SK-N-SH treated with all-trans-retinoic acid at 6 μM for 48 hours (cell line): ENCODE results near the gene PRDM5.

Experiments used
- ARNTL ChIP-seq: fragments of 450-650 bp; formaldehyde crosslinking; IDR thresholded peaks from 2 replicates; pipeline ENCODE4 v1.5.0; 2020; ENCODE audit warnings: low read depth, mild to moderate bottlenecking, moderate library complexity, borderline replicate concordance
- GLIS3 ChIP-seq: fragments of 250-450 bp; sonication (Bioruptor Pico); IDR thresholded peaks from 2 replicates; pipeline ENCODE4 v1.5.0; 2020; ENCODE audit warnings: mild to moderate bottlenecking, moderate library complexity
- RARB ChIP-seq: fragments of 250-450 bp; sonication (Bioruptor Pico); IDR thresholded peaks from 2 replicates; pipeline ENCODE4 v1.8.0; 2021; ENCODE audit warnings: mild to moderate bottlenecking, moderate library complexity
- TOX ChIP-seq: fragments of 250-450 bp; sonication (Bioruptor Pico); IDR thresholded peaks from 2 replicates; pipeline ENCODE4 v1.8.0; 2021; ENCODE audit warnings: mild to moderate bottlenecking, moderate library complexity, borderline replicate concordance
- ZC3H10 ChIP-seq: fragments of 250-450 bp; sonication (Bioruptor Pico); IDR thresholded peaks from 2 replicates; pipeline ENCODE4 v1.5.1; 2021; ENCODE audit warnings: mild to moderate bottlenecking, moderate library complexity
- ZFP30 ChIP-seq: fragments of 450-650 bp; formaldehyde crosslinking; IDR thresholded peaks from 2 replicates; pipeline ENCODE4 v1.5.0; 2022; ENCODE audit warnings: mild to moderate bottlenecking, moderate library complexity
- ZNF565 ChIP-seq: fragments of 450-650 bp; formaldehyde crosslinking; conservative IDR thresholded peaks from 2 replicates; pipeline ENCODE4 v1.5.0; 2020; ENCODE audit warnings: low read depth, mild to moderate bottlenecking, moderate library complexity
- ZNF70 ChIP-seq: fragments of 450-650 bp; formaldehyde crosslinking; IDR thresholded peaks from 2 replicates; pipeline ENCODE4 v1.5.0; 2020; ENCODE audit warnings: mild to moderate bottlenecking, moderate library complexity
- TF ChIP-seq, protein P1 (sequence below): fragments of 250-450 bp; sonication (Bioruptor Pico); IDR thresholded peaks from 2 replicates; pipeline ENCODE4 v1.5.1; 2021; ENCODE audit warnings: mild to moderate bottlenecking, moderate library complexity
- TF ChIP-seq, protein P2 (sequence below): fragments of 250-450 bp; sonication (Bioruptor Pico); IDR thresholded peaks from 2 replicates; pipeline ENCODE4 v1.8.0; 2020; ENCODE audit warnings: mild to moderate bottlenecking, moderate library complexity, borderline replicate concordance
- TF ChIP-seq, protein P3 (sequence below): fragments of 250-450 bp; sonication (Bioruptor Pico); IDR thresholded peaks from 2 replicates; pipeline ENCODE4 v1.5.1; 2020; ENCODE audit warnings: low read depth, mild to moderate bottlenecking, moderate library complexity
- TF ChIP-seq, protein P4 (sequence below): fragments of 250-450 bp; sonication (Bioruptor Pico); IDR thresholded peaks from 2 replicates; pipeline ENCODE4 v1.8.0; 2021; ENCODE audit warnings: low read depth, mild to moderate bottlenecking, moderate library complexity, borderline replicate concordance
- TF ChIP-seq, protein P5 (sequence below): fragments of 250-450 bp; sonication (Bioruptor Pico); IDR thresholded peaks from 2 replicates; pipeline ENCODE4 v1.5.0; 2020; ENCODE audit warnings: mild to moderate bottlenecking, moderate library complexity

DNA sequence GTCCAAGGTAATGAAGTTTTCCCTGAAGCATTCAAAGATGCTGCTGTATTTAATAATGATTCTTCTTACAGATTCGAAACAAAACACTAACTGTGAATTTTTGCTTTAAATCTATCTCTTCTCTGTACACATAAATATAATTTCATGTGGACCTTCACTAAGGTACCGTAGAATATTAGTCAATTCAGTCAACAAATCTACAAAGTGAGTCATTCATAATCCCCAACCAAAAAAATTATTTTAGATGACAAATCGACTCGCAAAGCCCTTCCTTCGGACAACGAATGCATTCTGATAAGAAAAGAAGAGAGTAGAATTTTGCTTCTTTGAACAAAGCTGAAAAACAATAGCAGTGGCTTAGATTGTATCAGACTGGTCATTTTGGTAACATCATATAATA, 95.7 kb downstream of the PRDM5 start:
- TF ChIP-seq, protein P1, sequence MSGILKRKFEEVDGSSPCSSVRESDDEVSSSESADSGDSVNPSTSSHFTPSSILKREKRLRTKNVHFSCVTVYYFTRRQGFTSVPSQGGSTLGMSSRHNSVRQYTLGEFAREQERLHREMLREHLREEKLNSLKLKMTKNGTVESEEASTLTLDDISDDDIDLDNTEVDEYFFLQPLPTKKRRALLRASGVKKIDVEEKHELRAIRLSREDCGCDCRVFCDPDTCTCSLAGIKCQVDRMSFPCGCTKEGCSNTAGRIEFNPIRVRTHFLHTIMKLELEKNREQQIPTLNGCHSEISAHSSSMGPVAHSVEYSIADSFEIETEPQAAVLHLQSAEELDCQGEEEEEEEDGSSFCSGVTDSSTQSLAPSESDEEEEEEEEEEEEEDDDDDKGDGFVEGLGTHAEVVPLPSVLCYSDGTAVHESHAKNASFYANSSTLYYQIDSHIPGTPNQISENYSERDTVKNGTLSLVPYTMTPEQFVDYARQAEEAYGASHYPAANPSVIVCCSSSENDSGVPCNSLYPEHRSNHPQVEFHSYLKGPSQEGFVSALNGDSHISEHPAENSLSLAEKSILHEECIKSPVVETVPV (CRISPR knock-in tag), result no peak
- TF ChIP-seq RARB (CRISPR knock-in tag), result no peak
- no peak for TF ChIP-seq TOX (CRISPR knock-in tag)
- no peak for TF ChIP-seq ZC3H10 (CRISPR knock-in tag)
- TF ChIP-seq, protein P2, sequence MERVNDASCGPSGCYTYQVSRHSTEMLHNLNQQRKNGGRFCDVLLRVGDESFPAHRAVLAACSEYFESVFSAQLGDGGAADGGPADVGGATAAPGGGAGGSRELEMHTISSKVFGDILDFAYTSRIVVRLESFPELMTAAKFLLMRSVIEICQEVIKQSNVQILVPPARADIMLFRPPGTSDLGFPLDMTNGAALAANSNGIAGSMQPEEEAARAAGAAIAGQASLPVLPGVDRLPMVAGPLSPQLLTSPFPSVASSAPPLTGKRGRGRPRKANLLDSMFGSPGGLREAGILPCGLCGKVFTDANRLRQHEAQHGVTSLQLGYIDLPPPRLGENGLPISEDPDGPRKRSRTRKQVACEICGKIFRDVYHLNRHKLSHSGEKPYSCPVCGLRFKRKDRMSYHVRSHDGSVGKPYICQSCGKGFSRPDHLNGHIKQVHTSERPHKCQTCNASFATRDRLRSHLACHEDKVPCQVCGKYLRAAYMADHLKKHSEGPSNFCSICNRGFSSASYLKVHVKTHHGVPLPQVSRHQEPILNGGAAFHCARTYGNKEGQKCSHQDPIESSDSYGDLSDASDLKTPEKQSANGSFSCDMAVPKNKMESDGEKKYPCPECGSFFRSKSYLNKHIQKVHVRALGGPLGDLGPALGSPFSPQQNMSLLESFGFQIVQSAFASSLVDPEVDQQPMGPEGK (CRISPR knock-in tag), result no peak
- TF ChIP-seq ZFP30 (CRISPR knock-in tag), result no peak
- TF ChIP-seq ZNF70 (CRISPR knock-in tag), result no peak
- TF ChIP-seq, protein P3, sequence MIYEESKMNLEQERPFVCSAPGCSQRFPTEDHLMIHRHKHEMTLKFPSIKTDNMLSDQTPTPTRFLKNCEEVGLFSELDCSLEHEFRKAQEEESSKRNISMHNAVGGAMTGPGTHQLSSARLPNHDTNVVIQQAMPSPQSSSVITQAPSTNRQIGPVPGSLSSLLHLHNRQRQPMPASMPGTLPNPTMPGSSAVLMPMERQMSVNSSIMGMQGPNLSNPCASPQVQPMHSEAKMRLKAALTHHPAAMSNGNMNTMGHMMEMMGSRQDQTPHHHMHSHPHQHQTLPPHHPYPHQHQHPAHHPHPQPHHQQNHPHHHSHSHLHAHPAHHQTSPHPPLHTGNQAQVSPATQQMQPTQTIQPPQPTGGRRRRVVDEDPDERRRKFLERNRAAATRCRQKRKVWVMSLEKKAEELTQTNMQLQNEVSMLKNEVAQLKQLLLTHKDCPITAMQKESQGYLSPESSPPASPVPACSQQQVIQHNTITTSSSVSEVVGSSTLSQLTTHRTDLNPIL (CRISPR knock-in tag), result no peak
- no peak for TF ChIP-seq GLIS3
- TF ChIP-seq, protein P4, sequence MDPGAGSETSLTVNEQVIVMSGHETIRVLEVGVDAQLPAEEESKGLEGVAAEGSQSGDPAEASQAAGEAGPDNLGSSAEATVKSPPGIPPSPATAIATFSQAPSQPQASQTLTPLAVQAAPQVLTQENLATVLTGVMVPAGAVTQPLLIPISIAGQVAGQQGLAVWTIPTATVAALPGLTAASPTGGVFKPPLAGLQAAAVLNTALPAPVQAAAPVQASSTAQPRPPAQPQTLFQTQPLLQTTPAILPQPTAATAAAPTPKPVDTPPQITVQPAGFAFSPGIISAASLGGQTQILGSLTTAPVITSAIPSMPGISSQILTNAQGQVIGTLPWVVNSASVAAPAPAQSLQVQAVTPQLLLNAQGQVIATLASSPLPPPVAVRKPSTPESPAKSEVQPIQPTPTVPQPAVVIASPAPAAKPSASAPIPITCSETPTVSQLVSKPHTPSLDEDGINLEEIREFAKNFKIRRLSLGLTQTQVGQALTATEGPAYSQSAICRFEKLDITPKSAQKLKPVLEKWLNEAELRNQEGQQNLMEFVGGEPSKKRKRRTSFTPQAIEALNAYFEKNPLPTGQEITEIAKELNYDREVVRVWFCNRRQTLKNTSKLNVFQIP, result no peak
- TF ChIP-seq ARNTL (CRISPR knock-in tag), result no peak
- TF ChIP-seq, protein P5, sequence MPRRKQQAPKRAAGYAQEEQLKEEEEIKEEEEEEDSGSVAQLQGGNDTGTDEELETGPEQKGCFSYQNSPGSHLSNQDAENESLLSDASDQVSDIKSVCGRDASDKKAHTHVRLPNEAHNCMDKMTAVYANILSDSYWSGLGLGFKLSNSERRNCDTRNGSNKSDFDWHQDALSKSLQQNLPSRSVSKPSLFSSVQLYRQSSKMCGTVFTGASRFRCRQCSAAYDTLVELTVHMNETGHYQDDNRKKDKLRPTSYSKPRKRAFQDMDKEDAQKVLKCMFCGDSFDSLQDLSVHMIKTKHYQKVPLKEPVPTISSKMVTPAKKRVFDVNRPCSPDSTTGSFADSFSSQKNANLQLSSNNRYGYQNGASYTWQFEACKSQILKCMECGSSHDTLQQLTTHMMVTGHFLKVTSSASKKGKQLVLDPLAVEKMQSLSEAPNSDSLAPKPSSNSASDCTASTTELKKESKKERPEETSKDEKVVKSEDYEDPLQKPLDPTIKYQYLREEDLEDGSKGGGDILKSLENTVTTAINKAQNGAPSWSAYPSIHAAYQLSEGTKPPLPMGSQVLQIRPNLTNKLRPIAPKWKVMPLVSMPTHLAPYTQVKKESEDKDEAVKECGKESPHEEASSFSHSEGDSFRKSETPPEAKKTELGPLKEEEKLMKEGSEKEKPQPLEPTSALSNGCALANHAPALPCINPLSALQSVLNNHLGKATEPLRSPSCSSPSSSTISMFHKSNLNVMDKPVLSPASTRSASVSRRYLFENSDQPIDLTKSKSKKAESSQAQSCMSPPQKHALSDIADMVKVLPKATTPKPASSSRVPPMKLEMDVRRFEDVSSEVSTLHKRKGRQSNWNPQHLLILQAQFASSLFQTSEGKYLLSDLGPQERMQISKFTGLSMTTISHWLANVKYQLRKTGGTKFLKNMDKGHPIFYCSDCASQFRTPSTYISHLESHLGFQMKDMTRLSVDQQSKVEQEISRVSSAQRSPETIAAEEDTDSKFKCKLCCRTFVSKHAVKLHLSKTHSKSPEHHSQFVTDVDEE (CRISPR knock-in tag), result no peak
- no peak for TF ChIP-seq ZNF565 (CRISPR knock-in tag)
